Kidney (tissue), 14 donors: ENCODE results near the gene TRPM5. TPM values are rescaled to one million over a fixed set of nuclear protein-coding genes. Genes with fewer than 3 reads are reported as not detected.

ENCODE experiments used
- DNase-seq, 5 donors: peaks; one replicate each; pipeline ENCODE4 v3.0.0-alpha.2; 2013 to 2020
- FAIRE-seq: peaks from 2 replicates; lab custom pipeline; 2012; peaks lifted over from hg19 to GRCh38; lab: Jason Lieb, UNC
- H3K27ac ChIP-seq, 2 donors: one replicate each; pipeline ENCODE4 v1.7.0; 2013; ENCODE audit warnings: low read depth in 2 of 2, low read length in 2 of 2, inconsistent platforms in 1 of 2
- H3K27me3 ChIP-seq: one replicate; pipeline ENCODE4 v1.7.1; 2013; ENCODE audit warnings: low read length, inconsistent platforms; ENCODE audit not compliant: control insufficient read depth, insufficient read depth
- H3K36me3 ChIP-seq, 3 donors: one replicate each; pipeline versions ENCODE4 v1.7.0 to v1.7.1; 2013; ENCODE audit warnings: low read length in 3 of 3, control low read depth in 1 of 3, inconsistent platforms in 1 of 3; ENCODE audit not compliant: insufficient read depth in 3 of 3, control insufficient read depth in 2 of 3
- H3K4me1 ChIP-seq, 3 donors: one replicate each; pipeline versions ENCODE4 v1.7.0 to v1.7.1; 2013; ENCODE audit warnings: low read length in 3 of 3, inconsistent platforms in 1 of 3, low read depth in 1 of 3; ENCODE audit not compliant: control insufficient read depth in 2 of 3, insufficient read depth in 2 of 3
- H3K4me3 ChIP-seq, 3 donors: one replicate each; pipeline versions ENCODE4 v1.7.0 to v1.8.1; 2013; ENCODE audit warnings: low read length in 3 of 3, control low read depth in 1 of 3, inconsistent platforms in 1 of 3
- H3K9ac ChIP-seq, 3 donors: one replicate each; pipeline versions ENCODE4 v1.7.0 to v1.7.1; 2013; ENCODE audit warnings: low read length in 3 of 3, control low read depth in 1 of 3, inconsistent platforms in 1 of 3
- H3K9me3 ChIP-seq, 3 donors: one replicate each; pipeline versions ENCODE4 v1.7.0 to v1.7.1; 2013; ENCODE audit warnings: low read length in 3 of 3, control low read depth in 1 of 3, inconsistent platforms in 1 of 3; ENCODE audit not compliant: control insufficient read depth in 2 of 3, insufficient read depth in 1 of 3
- CTCF ChIP-seq: IDR thresholded peaks from 3 replicates; pipeline ENCODE4 v1.5.1; 2012; ENCODE audit warnings: mild to moderate bottlenecking, moderate library complexity, borderline replicate concordance; ENCODE audit not compliant: insufficient read depth; ENCODE audit errors: extremely low read depth
- intact Hi-C: fragments of 100-400 bp; cut with DNase I; formaldehyde crosslinking; loops from one replicate; pipeline ENCODE4 v1.11.1; 2022
- polyA plus RNA-seq: library from polyadenylated mRNA; stranded (reverse); fragments of 350-450 nt; fragmentation: Illumina TruSeq; extraction: RNeasy Lipid Tissue Mini Kit (QIAGEN cat#74804); gene quantifications from one replicate; pipeline ENCODE4 v1.2.3, GENCODE V29; 2014; ENCODE audit warnings: low read depth, low replicate concordance; ENCODE audit not compliant: insufficient read depth
- total RNA-seq: library from RNA; stranded (reverse); fragmentation: NEBNext Ultra II Directional; extraction: Animal tissue kit (Norgen Biotek cat#: 25700); gene quantifications from one replicate; pipeline ENCODE4 v1.2.1, GENCODE V29; 2021
- donor health status: control.
- donor health status: control.
- donor health status: control.
- donor health status: control.
- donor health status: control.
- donor health status: DM: yes; HTN: yes; CAD: no.
- donor health status: Normal renal cell carcinoma (clear cell type).

Gene TRPM5
- total and polyA plus RNA-seq, 2 donors from 2014 or later, result 0.25 to 0.69 TPM

- Histone ChIP-seq H3K36me3 (peaks cover 0 to 21% (median 2%) of the 10 kb centered on the region in 3 donors), H3K4me3 (peak overlapping the region; percentile 88 to 94 (median 94)), H3K27ac (peak overlapping the region; percentile 59 to 91), H3K9ac (peak overlapping the region; percentile 52 to 91 (median 78)), H3K9me3 (no peaks in the 10 kb centered on the region), H3K27me3 (no peaks in the 10 kb centered on the region), H3K4me1 (peaks cover 0 to 22% (median 10%) of the 10 kb centered on the region in 3 donors)
- DNase-seq (no peak), FAIRE-seq (no peak)
- no peak for TF ChIP-seq CTCF
- intact Hi-C loops, result no loop called here
Observed at GRCh38 chr11:2400762-2401435, 43.4 kb downstream of the TRPM5 start.

- DNase-seq, result peak; percentile 100
- H3K4me1 ChIP-seq, result peaks cover 0 to 22% (median 10%) of the 10 kb centered on the region in 3 donors
- H3K4me3 ChIP-seq, result peak within 1 kb of the TSS; percentile 88 to 94 (median 94)
- H3K9me3 ChIP-seq, result no peaks in the 10 kb centered on the region
- H3K9ac ChIP-seq, result peak within 1 kb of the TSS; percentile 78 to 99 (median 82)
- H3K27ac ChIP-seq, result peak within 1 kb of the TSS; percentile 90 to 98
- peak; percentile 99 for FAIRE-seq
- H3K36me3 ChIP-seq, result peaks cover 0 to 21% (median 2%) of the 10 kb centered on the region in 3 donors
- H3K27me3 ChIP-seq, result no peaks in the 10 kb centered on the region
- peak; percentile 95 for TF ChIP-seq CTCF
- intact Hi-C loops, result no loop called here
Observed at GRCh38 chr11:2400069-2400761, 44.1 kb downstream of the TRPM5 start, which contains the start of gene TSSC4. Gene TSSC4 (plus strand): TSS chr11:2400750. CDS start chr11:2402634, 1,884 bp downstream.

GRCh38 chr11:2399488-2400068 is 44.7 kb downstream of the TRPM5 start:
- Histone ChIP-seq H3K27ac (peak overlapping the region; percentile 90 to 98), H3K36me3 (peaks cover 0 to 21% (median 2%) of the 10 kb centered on the region in 3 donors), H3K9me3 (no peaks in the 10 kb centered on the region), H3K27me3 (no peaks in the 10 kb centered on the region), H3K4me1 (peaks cover 0 to 22% (median 10%) of the 10 kb centered on the region in 3 donors), H3K4me3 (peak overlapping the region; percentile 39 to 80 (median 46)), H3K9ac (peak overlapping the region; percentile 22 to 99 (median 82))
- peak in 2 of 5 donors; percentile 22 to 40 for DNase-seq
- no peak for TF ChIP-seq CTCF
- no peak for FAIRE-seq
- intact Hi-C loops, result no loop called here
